ENCODE results near the gene IRF5. TPM values are rescaled to one million over a fixed set of nuclear protein-coding genes. Genes with fewer than 3 reads are reported as not detected.

Gene IRF5
- total and polyA plus RNA-seq, 10 of the 15 experiments (the other 5 are each of a cell fraction or from before 2014, with no cell fraction given): 5.4 to 90.3 (median 61.7) TPM

- POLR2A ChIA-PET: interaction anchor here (1.7 kb wide), 1 partner anchor 11 kb away, joined by 6 read pairs; no protein-coding TSS in a partner anchor
- H3K36me3 ChIP-seq (ENCODE audit: control insufficient read depth in 2 of 2, insufficient read depth in 2 of 2, low read length in 1 of 2): peaks cover 10 to 38% of the 10 kb centered on the region in 2 experiments
- ATAC-seq (no peak), FAIRE-seq (no peak), DNase-seq (ENCODE audit: low read depth, low spot score) (no peak)
- no peak overlapping the region for H2AFZ ChIP-seq (ENCODE audit: control insufficient read depth, low read depth, low read length)
- no peak overlapping the region for H3K4me3 ChIP-seq
- H3K79me2 ChIP-seq (ENCODE audit: control insufficient read depth, insufficient read depth, low read length): no peaks in the 10 kb centered on the region
- H4K20me1 ChIP-seq (ENCODE audit: control insufficient read depth, insufficient read depth): no peaks in the 10 kb centered on the region
- BruUV-seq (replicated peaks): no TSS peak
- in situ Hi-C loops (cut with MboI): no loop called here
- no peaks in the 10 kb centered on the region for H3K27me3 ChIP-seq (replicated peaks in 1 of 2; ENCODE audit: control insufficient read depth in 2 of 2, insufficient read depth in 2 of 2, low read length in 1 of 2)
- H3K9ac ChIP-seq (ENCODE audit: control insufficient read depth, insufficient read depth, low read length): no peak overlapping the region
- SMC1A ChIA-PET (ENCODE audit: uncharacterized antibody, unreplicated experiment): interaction anchor here (0.6 to 2.8 kb wide), 7 partner anchors 10 to 117 kb away, joined by 3 to 8 read pairs (median 4); partner anchors contain the start of gene KCP
- H3K9me3 ChIP-seq (replicated peaks; ENCODE audit: control insufficient read depth, insufficient read depth, low read length): no peaks in the 10 kb centered on the region
- no peak overlapping the region for H3K4me2 ChIP-seq (ENCODE audit: control insufficient read depth, insufficient read depth)
- WGBS (ENCODE audit: insufficient coverage, insufficient replicate concordance, low lambda C conversion rate, missing lambda C conversion rate): 92% methylated on average over 7 of the region's 7 CpGs
- TF ChIP-seq PAX8 (IDR thresholded peaks at IDR 0.05) (no peak), SP1 (IDR thresholded peaks at IDR 0.05; ENCODE audit: low read depth, low read length) (no peak), HDGF (IDR thresholded peaks at IDR 0.05) (no peak), MYC (IDR thresholded peaks at IDR 0.05; ENCODE audit: insufficient read depth, insufficient read length, insufficient replicate concordance, low read length, severe bottlenecking) (no peak), JUND (IDR thresholded peaks at IDR 0.05; ENCODE audit: low read depth, low read length) (no peak), NFYA (IDR thresholded peaks at IDR 0.05; ENCODE audit: borderline replicate concordance, low read depth, low read length) (no peak), KLF5 (IDR thresholded peaks at IDR 0.05; ENCODE audit: partially characterized antibody) (no peak), ATF2 (IDR thresholded peaks at IDR 0.05; ENCODE audit: low read length) (no peak), CBX3 (IDR thresholded peaks at IDR 0.05; ENCODE audit: borderline replicate concordance, low read depth) (no peak), IRF3 (IDR thresholded peaks at IDR 0.05) (no peak), MEF2A (IDR thresholded peaks at IDR 0.05; ENCODE audit: insufficient read depth, low read depth, low read length) (no peak), TAF1 (IDR thresholded peaks at IDR 0.05; ENCODE audit: borderline replicate concordance, low read depth, low read length) (no peak)
- no peaks in the 10 kb centered on the region for H3K4me1 ChIP-seq (ENCODE audit: control insufficient read depth, insufficient read depth, low read length)
- intact Hi-C loops (cut with micrococcal nuclease; ENCODE audit: unreplicated experiment): no loop called here
- RAD21 ChIA-PET (ENCODE audit: unreplicated experiment): interaction anchor here (0.9 to 1.0 kb wide), 2 partner anchors 35 to 115 kb away, joined by 3 read pairs; no protein-coding TSS in a partner anchor
- no peak overlapping the region for H3K27ac ChIP-seq (ENCODE audit: control insufficient read depth, insufficient read depth)
- CTCF ChIA-PET: interaction anchor here (1.1 to 1.6 kb wide), 3 partner anchors 9 to 117 kb away, joined by 3 to 6 read pairs (median 4); no protein-coding TSS in a partner anchor
These were observed 36.7 kb downstream of the IRF5 start for GRCh38 chr7:128974241-128974934.
